H1 (cell line): ENCODE results near the gene TTC28. TPM values are rescaled to one million over a fixed set of nuclear protein-coding genes. Genes with fewer than 3 reads are reported as not detected.

Source experiments
- CTCF ChIA-PET: fragments of 300-600 bp; sonication (Branson Sonifier 250); formaldehyde crosslinking; loops from one replicate; lab custom pipeline; 2021; ENCODE audit not compliant: partially characterized antibody; lab: Charles Lee
- POLR2A ChIA-PET: fragments of 300-600 bp; sonication (Branson Sonifier 250); formaldehyde crosslinking; loops from one replicate; lab custom pipeline; 2021; ENCODE audit warnings: inconsistent platforms; ENCODE audit not compliant: partially characterized antibody; lab: Charles Lee
- DNase-seq, 2 experiments: peaks; one replicate each; pipeline versions ENCODE4 v3.0.0 to v3.0.0-alpha.2; 2010 to 2022; ENCODE audit warnings: low spot score in 2 of 2, low read depth in 1 of 2, mixed read lengths in 1 of 2
- FAIRE-seq: peaks from 2 replicates; lab custom pipeline; 2011; peaks lifted over from hg19 to GRCh38; lab: Jason Lieb, UNC
- H2AFZ ChIP-seq: 2 replicates; pipeline ENCODE4 v1.8.1; 2012; ENCODE audit warnings: low read length, inconsistent platforms
- H2AK5ac ChIP-seq: 2 replicates; pipeline ENCODE4 v1.6.1; 2013; ENCODE audit warnings: low read depth, low read length
- H2BK120ac ChIP-seq: replicated peaks from 2 replicates; pipeline ENCODE3; 2013; ENCODE audit warnings: low read depth, low read length, inconsistent platforms
- H2BK12ac ChIP-seq: 2 replicates; pipeline ENCODE4 v1.6.1; 2013; ENCODE audit warnings: low read depth, low read length
- H2BK15ac ChIP-seq: 2 replicates; pipeline ENCODE4 v1.6.1; 2013; ENCODE audit warnings: low read length
- H2BK20ac ChIP-seq: 2 replicates; pipeline ENCODE4 v1.6.1; 2013; ENCODE audit warnings: low read length
- H2BK5ac ChIP-seq: 2 replicates; pipeline ENCODE4 v1.6.1; 2013; ENCODE audit warnings: low read depth, low read length
- H3K14ac ChIP-seq: 2 replicates; pipeline ENCODE4 v1.6.1; 2013; ENCODE audit warnings: inconsistent platforms; ENCODE audit not compliant: insufficient read length
- H3K18ac ChIP-seq: 2 replicates; pipeline ENCODE4 v1.6.1; 2013; ENCODE audit warnings: low read length; ENCODE audit errors: extremely low read depth
- H3K23ac ChIP-seq: 2 replicates; pipeline ENCODE4 v1.6.1; 2013; ENCODE audit warnings: inconsistent platforms; ENCODE audit not compliant: insufficient read length
- H3K23me2 ChIP-seq: 2 replicates; pipeline ENCODE4 v1.6.1; 2013; ENCODE audit warnings: low read depth, low read length
- H3K27ac ChIP-seq: 2 replicates; pipeline ENCODE4 v1.6.1; 2011; ENCODE audit warnings: low read depth, low read length, inconsistent platforms
- H3K27me3 ChIP-seq, 4 experiments: replicated peaks in 1 of 4; 1 replicate in 1 of 4; 2 replicates in 3 of 4; pipeline versions ENCODE4 v1.6.1 to v1.8.1; 2011 to 2013; ENCODE audit warnings: low read length in 3 of 4, mild to moderate bottlenecking in 3 of 4, inconsistent platforms in 2 of 4, mixed read lengths in 2 of 4, moderate library complexity in 1 of 4; ENCODE audit not compliant: control insufficient read depth in 3 of 4, insufficient read depth in 3 of 4; ENCODE audit errors: extremely low read depth in 1 of 4
- H3K36me3 ChIP-seq, 4 experiments: 2 replicates each; pipeline versions ENCODE4 v1.6.1 to v1.8.1; 2011 to 2013; ENCODE audit warnings: mild to moderate bottlenecking in 4 of 4, low read length in 3 of 4, moderate library complexity in 2 of 4, control low read depth in 1 of 4, inconsistent platforms in 1 of 4; ENCODE audit not compliant: insufficient read depth in 4 of 4, control insufficient read depth in 2 of 4
- H3K4ac ChIP-seq: replicated peaks from 2 replicates; pipeline ENCODE3; 2013; ENCODE audit warnings: low read length, low read depth, mixed read lengths, inconsistent platforms; ENCODE audit not compliant: insufficient read length
- H3K4me1 ChIP-seq, 4 experiments: replicated peaks in 1 of 4; 1 replicate in 1 of 4; 2 replicates in 3 of 4; pipeline versions ENCODE4 v1.6.1 to v1.8.1; 2011 to 2013; ENCODE audit warnings: low read length in 3 of 4, inconsistent platforms in 2 of 4, mixed read lengths in 1 of 4; ENCODE audit not compliant: insufficient read depth in 4 of 4, control insufficient read depth in 3 of 4
- H3K4me2 ChIP-seq, 2 experiments: 2 replicates each; pipeline versions ENCODE4 v1.6.1 to v1.8.1; 2011 to 2013; ENCODE audit warnings: low read depth in 2 of 2, low read length in 2 of 2, control low read depth in 1 of 2, inconsistent platforms in 1 of 2, mild to moderate bottlenecking in 1 of 2; ENCODE audit not compliant: insufficient read depth in 1 of 2
- H3K4me3 ChIP-seq, 4 experiments: fragments of 200-600, 300-600 bp in 1 of 4; sonication (generic), shearing (Covaris generic), sonication (Bioruptor Twin) in 1 of 4; 2 replicates each; pipeline versions ENCODE4 v1.5.1 to v1.8.1; 2011 to 2016; ENCODE audit warnings: low read length in 4 of 4, low read depth in 3 of 4, control low read depth in 2 of 4, inconsistent platforms in 2 of 4, mild to moderate bottlenecking in 2 of 4, mixed read lengths in 1 of 4, moderate library complexity in 1 of 4; ENCODE audit not compliant: insufficient read depth in 2 of 4; ENCODE audit errors: extremely low read depth in 1 of 4
- H3K56ac ChIP-seq: replicated peaks from 2 replicates; pipeline ENCODE3; 2013; ENCODE audit warnings: low read depth, mild to moderate bottlenecking, mixed read lengths, low read length, inconsistent platforms; ENCODE audit not compliant: insufficient read length
- H3K79me1 ChIP-seq: 2 replicates; pipeline ENCODE4 v1.6.1; 2013; ENCODE audit warnings: low read depth, low read length, control low read depth
- H3K79me2 ChIP-seq, 2 experiments: 2 replicates each; pipeline versions ENCODE4 v1.6.1 to v1.8.1; 2012 to 2013; ENCODE audit warnings: low read length in 2 of 2, mild to moderate bottlenecking in 2 of 2, inconsistent platforms in 1 of 2; ENCODE audit not compliant: insufficient read depth in 2 of 2, control insufficient read depth in 1 of 2
- H3K9ac ChIP-seq, 4 experiments: replicated peaks in 1 of 4; 1 replicate in 1 of 4; 2 replicates in 3 of 4; pipeline versions ENCODE4 v1.6.1 to v1.8.1; 2011 to 2013; ENCODE audit warnings: low read depth in 3 of 4, low read length in 3 of 4, control low read depth in 2 of 4, mild to moderate bottlenecking in 2 of 4, moderate library complexity in 2 of 4, inconsistent platforms in 1 of 4; ENCODE audit errors: extremely low read depth in 1 of 4
- H3K9me3 ChIP-seq, 2 experiments: 2 replicates each; pipeline versions ENCODE4 v1.6.1 to v1.8.1; 2012 to 2013; ENCODE audit warnings: mild to moderate bottlenecking in 2 of 2, moderate library complexity in 2 of 2, control low read depth in 1 of 2, inconsistent platforms in 1 of 2, low read depth in 1 of 2, low read length in 1 of 2, mixed read lengths in 1 of 2; ENCODE audit not compliant: insufficient read depth in 2 of 2
- H4K20me1 ChIP-seq, 2 experiments: replicated peaks in 1 of 2; 2 replicates each; pipeline versions ENCODE3 to v1.8.1; 2011 to 2013; ENCODE audit warnings: inconsistent platforms in 2 of 2, low read length in 2 of 2, mild to moderate bottlenecking in 1 of 2; ENCODE audit not compliant: insufficient read depth in 2 of 2, control insufficient read depth in 1 of 2
- H4K5ac ChIP-seq: 2 replicates; pipeline ENCODE4 v1.6.1; 2013; ENCODE audit warnings: low read length, low read depth, mixed read lengths, inconsistent platforms; ENCODE audit not compliant: insufficient read length
- H4K8ac ChIP-seq: 2 replicates; pipeline ENCODE4 v1.8.0; 2013; ENCODE audit warnings: mild to moderate bottlenecking, moderate library complexity, low read length, inconsistent platforms; ENCODE audit not compliant: insufficient read depth; ENCODE audit errors: extremely low read depth
- H4K91ac ChIP-seq: replicated peaks from 2 replicates; pipeline ENCODE3; 2013; ENCODE audit warnings: low read length, mixed read lengths, inconsistent platforms; ENCODE audit not compliant: insufficient read length
- CBX8 ChIP-seq: fragments of 300-800, 300-1000 bp; sonication (generic); IDR thresholded peaks from 2 replicates; pipeline ENCODE4 v1.7.1; 2016; ENCODE audit warnings: low read depth, low read length, borderline replicate concordance
- TAF1 ChIP-seq: IDR thresholded peaks from 2 replicates; pipeline ENCODE4 v1.6.1; 2011; ENCODE audit warnings: mild to moderate bottlenecking, low read depth, low read length
- WGBS, 2 experiments: shearing (Covaris generic) in 1 of 2; methylation state at CpG; one replicate each; pipeline versions ENCODE4 v1.1.6 to v1.1.7; 2013 to 2015; ENCODE audit warnings: low lambda C conversion rate in 2 of 2, mixed read lengths in 2 of 2, inconsistent platforms in 1 of 2, low coverage in 1 of 2, missing lambda C conversion rate in 1 of 2; ENCODE audit not compliant: insufficient replicate concordance in 2 of 2, insufficient coverage in 1 of 2, insufficient read length in 1 of 2; ENCODE audit errors: extremely low coverage in 1 of 2, missing lambda C conversion rate in 1 of 2; 5-methylcytosine and 5-hydroxymethylcytosine counted together
- polyA plus RNA-seq, 7 experiments: library from polyadenylated mRNA; depleted of rRNA in 3 of 7; stranded (reverse) in 5 of 7; unstranded in 2 of 7; fragments of >200 nt in 5 of 7; fragments of 200-250 nt in 2 of 7; gene quantifications; 1 replicate in 5 of 7; 2 replicates in 1 of 7; 4 replicates in 1 of 7; pipeline versions ENCODE4 v1.2.1 to v1.2.3, GENCODE V29; 2011 to 2013; ENCODE audit warnings: missing spikeins in 2 of 7, mixed read lengths in 2 of 7
- total RNA-seq: library from RNA; stranded (reverse); fragmentation: NEBNext Ultra II Directional; extraction: Animal tissue kit (Norgen Biotek cat#: 25700); gene quantifications from 2 replicates; pipeline ENCODE4 v1.2.1, GENCODE V29; 2021

TTC28 gene
- total and polyA plus RNA-seq, 2 of the 8 experiments (the other 6 are each of a cell fraction or from before 2014, with no cell fraction given) = 2.6 to 12.6 TPM

- Histone ChIP-seq H2BK12ac (no peak overlapping the region), H3K79me1 (no peaks in the 10 kb centered on the region), H3K56ac (no peak overlapping the region), H2BK15ac (no peak overlapping the region), H3K9ac (no peak overlapping the region), H3K27me3 (no peaks in the 10 kb centered on the region), H2BK20ac (no peak overlapping the region), H4K5ac (no peak overlapping the region), H2AFZ (no peak overlapping the region), H3K4me2 (no peak overlapping the region), H3K23me2 (no peaks in the 10 kb centered on the region), H4K20me1 (no peaks in the 10 kb centered on the region), H3K18ac (no peak overlapping the region), H3K4ac (no peak overlapping the region), H3K27ac (no peak overlapping the region), H3K4me3 (no peak overlapping the region), H3K14ac (no peak overlapping the region), H4K91ac (no peak overlapping the region), H3K79me2 (no peaks in the 10 kb centered on the region), H3K23ac (no peak overlapping the region), H3K9me3 (no peaks in the 10 kb centered on the region), H2BK120ac (no peak overlapping the region), H2BK5ac (no peak overlapping the region), H2AK5ac (no peak overlapping the region), H3K36me3 (peaks cover 0 to 33% (median 20%) of the 10 kb centered on the region in 4 experiments; a peak in 6 of 8 replicates), H3K4me1 (no peaks in the 10 kb centered on the region), H4K8ac (no peak overlapping the region)
- DNase-seq = no peak
- FAIRE-seq = no peak
- CTCF ChIA-PET = interaction anchor here (1.3 to 1.5 kb wide), 2 partner anchors 14 to 91 kb away, joined by 3 to 4 read pairs; no protein-coding TSS in a partner anchor
- POLR2A ChIA-PET = no interaction called here
- no peak for TF ChIP-seq TAF1
- TF ChIP-seq CBX8 = no peak
- WGBS, 2 experiments = 91% methylated on average over 2 of the region's 2 CpGs; no CpG with 5 or more reads in 1 of the 2 experiments
These were observed 34.5 kb upstream of the TTC28 start for GRCh38 chr22:28714043-28714628.
